Measurements from ENCODE around the gene MYL3. TPM values are rescaled to one million over a fixed set of nuclear protein-coding genes. Genes with fewer than 3 reads are reported as not detected.

MYL3 gene
- total RNA-seq, 1 experiment from 2014 or later = not detected

GRCh38 chr3:46878781-46879436 lies 15.7 kb upstream of the MYL3 start:
- Histone ChIP-seq H3K9me3 (ENCODE audit: low read length) (no peaks in the 10 kb centered on the region), H3K4me1 (ENCODE audit: insufficient read depth, low read length) (no peaks in the 10 kb centered on the region), H2AFZ (ENCODE audit: low read length) (no peak overlapping the region), H3F3A (ENCODE audit: low read length, unreplicated experiment) (no peaks in the 10 kb centered on the region), H3K9ac (ENCODE audit: low read length) (no peak overlapping the region), H3K27me3 (ENCODE audit: low read length) (peaks cover 24% of the 10 kb centered on the region), H3K36me3 (ENCODE audit: low read depth, low read length) (no peaks in the 10 kb centered on the region), H3K27ac (ENCODE audit: low read length) (no peak overlapping the region), H3K9me2 (replicated peaks; ENCODE audit: low read length) (no peaks in the 10 kb centered on the region), H3K4me3 (ENCODE audit: low read length) (no peak overlapping the region), H4K20me1 (ENCODE audit: low read length) (no peaks in the 10 kb centered on the region), H3K4me2 (ENCODE audit: low read length) (no peak overlapping the region), H3K79me2 (ENCODE audit: low read length) (no peaks in the 10 kb centered on the region)
- no peak for TF ChIP-seq EZH2phosphoT487 (IDR thresholded peaks at IDR 0.05; ENCODE audit: borderline replicate concordance, low read length)
- no peak for TF ChIP-seq EZH2 (IDR thresholded peaks at IDR 0.05; ENCODE audit: low read length, unreplicated experiment)
- TF ChIP-seq, protein P1, sequence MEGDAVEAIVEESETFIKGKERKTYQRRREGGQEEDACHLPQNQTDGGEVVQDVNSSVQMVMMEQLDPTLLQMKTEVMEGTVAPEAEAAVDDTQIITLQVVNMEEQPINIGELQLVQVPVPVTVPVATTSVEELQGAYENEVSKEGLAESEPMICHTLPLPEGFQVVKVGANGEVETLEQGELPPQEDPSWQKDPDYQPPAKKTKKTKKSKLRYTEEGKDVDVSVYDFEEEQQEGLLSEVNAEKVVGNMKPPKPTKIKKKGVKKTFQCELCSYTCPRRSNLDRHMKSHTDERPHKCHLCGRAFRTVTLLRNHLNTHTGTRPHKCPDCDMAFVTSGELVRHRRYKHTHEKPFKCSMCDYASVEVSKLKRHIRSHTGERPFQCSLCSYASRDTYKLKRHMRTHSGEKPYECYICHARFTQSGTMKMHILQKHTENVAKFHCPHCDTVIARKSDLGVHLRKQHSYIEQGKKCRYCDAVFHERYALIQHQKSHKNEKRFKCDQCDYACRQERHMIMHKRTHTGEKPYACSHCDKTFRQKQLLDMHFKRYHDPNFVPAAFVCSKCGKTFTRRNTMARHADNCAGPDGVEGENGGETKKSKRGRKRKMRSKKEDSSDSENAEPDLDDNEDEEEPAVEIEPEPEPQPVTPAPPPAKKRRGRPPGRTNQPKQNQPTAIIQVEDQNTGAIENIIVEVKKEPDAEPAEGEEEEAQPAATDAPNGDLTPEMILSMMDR (conservative IDR thresholded peaks at IDR 0.05; ENCODE audit: low read depth, low read length) = no peak
- BruUV-seq (replicated peaks) = no TSS peak
- intact Hi-C loops (cut with micrococcal nuclease) = no loop called here
- peak; percentile 23 for DNase-seq
- ATAC-seq = peak; percentile 39
- ChIA-PET POLR2A (ENCODE audit: unreplicated experiment) (no interaction called here), CTCF (no interaction called here)

DNA sequence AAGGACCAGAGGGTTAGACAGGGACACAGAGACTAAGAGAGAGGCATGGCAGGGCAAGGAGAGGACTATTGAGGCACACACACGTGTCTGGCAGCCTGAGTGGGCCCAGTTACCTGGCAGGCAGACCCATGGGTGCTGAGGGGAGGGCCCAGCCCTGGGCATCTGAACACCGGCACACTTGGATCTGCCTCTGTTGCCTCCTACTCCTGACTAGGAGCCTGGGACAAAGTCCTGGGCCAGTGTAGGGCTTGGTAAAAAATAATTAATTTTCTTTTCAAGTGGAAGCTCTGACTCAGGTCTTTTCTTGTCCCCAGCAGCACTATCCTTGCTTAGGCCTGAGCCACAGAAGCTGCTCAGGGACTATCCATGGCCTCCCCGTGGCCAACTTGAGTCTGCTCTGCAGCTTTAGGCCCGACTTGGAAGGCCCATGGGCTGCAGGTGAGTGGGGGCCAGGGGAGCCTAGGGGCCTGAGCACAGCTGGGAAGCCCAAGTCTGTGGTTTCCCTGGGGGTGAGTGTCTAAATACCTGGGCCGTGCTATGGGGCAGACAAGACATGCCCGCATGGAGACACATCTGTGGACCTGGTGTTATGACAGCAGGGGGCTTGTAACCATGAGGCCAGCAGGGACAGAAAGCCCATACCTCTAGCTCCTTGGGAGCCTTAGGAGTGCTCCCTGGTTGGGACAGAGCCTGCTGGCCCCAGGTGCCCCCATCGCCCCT lies 14.3 kb upstream of the MYL3 start, which contains the start of gene PTH1R:
Gene PTH1R (plus strand): TSS at position 316 of the 720 bp plus-strand sequence. CDS start 5,839 bp downstream, outside the sequence.
- no peak within 1 kb of the TSS for H3K27ac ChIP-seq (ENCODE audit: low read length)
- no peaks in the 10 kb centered on the region for H3K4me1 ChIP-seq (ENCODE audit: insufficient read depth, low read length)
- POLR2A ChIA-PET (ENCODE audit: unreplicated experiment) = no interaction called here
- H3K9me2 ChIP-seq (replicated peaks; ENCODE audit: low read length) = no peaks in the 10 kb centered on the region
- CTCF ChIA-PET = no interaction called here
- no peak within 1 kb of the TSS for H3K4me2 ChIP-seq (ENCODE audit: low read length)
- no peak within 1 kb of the TSS for H3K9ac ChIP-seq (ENCODE audit: low read length)
- intact Hi-C loops (cut with micrococcal nuclease) = no loop called here
- H3F3A ChIP-seq (ENCODE audit: low read length, unreplicated experiment) = no peaks in the 10 kb centered on the region
- H4K20me1 ChIP-seq (ENCODE audit: low read length) = no peaks in the 10 kb centered on the region
- H3K27me3 ChIP-seq (ENCODE audit: low read length) = peaks cover 15% of the 10 kb centered on the region
- H2AFZ ChIP-seq (ENCODE audit: low read length) = no peak within 1 kb of the TSS
- TF ChIP-seq EZH2phosphoT487 (IDR thresholded peaks at IDR 0.05; ENCODE audit: borderline replicate concordance, low read length) (no peak), EZH2 (IDR thresholded peaks at IDR 0.05; ENCODE audit: low read length, unreplicated experiment) (no peak)
- TF ChIP-seq, protein P1 (conservative IDR thresholded peaks at IDR 0.05; ENCODE audit: low read depth, low read length) = no peak
- DNase-seq = no peak
- no peaks in the 10 kb centered on the region for H3K79me2 ChIP-seq (ENCODE audit: low read length)
- ATAC-seq = no peak
- no peak within 1 kb of the TSS for H3K4me3 ChIP-seq (ENCODE audit: low read length)
- no peaks in the 10 kb centered on the region for H3K9me3 ChIP-seq (ENCODE audit: low read length)
- no peaks in the 10 kb centered on the region for H3K36me3 ChIP-seq (ENCODE audit: low read depth, low read length)
- BruUV-seq (replicated peaks) = no TSS peak
